Fibroblast of the conjunctiva (primary cell): ENCODE results near the gene HNRNPU.
A peak's percentile ranks its signal among the peaks of the same experiment; 100 is the strongest.

Source experiments
- DNase-seq: peaks from one replicate; pipeline ENCODE4 v3.0.0-alpha.2; 2010; ENCODE audit warnings: low read depth

The HNRNPU gene

GRCh38 chr1:244802041-244802440 lies 62.3 kb downstream of the HNRNPU start:
- DNase-seq, result no peak

- peak; percentile 17 for DNase-seq
Measured at GRCh38 chr1:244801246-244801645, 63.1 kb downstream of the HNRNPU start.

GRCh38 chr1:244800821-244801220 lies 63.5 kb downstream of the HNRNPU start:
- DNase-seq, result no peak
